ENCODE results near the gene INPP5A. TPM values are rescaled to one million over a fixed set of nuclear protein-coding genes. Genes with fewer than 3 reads are reported as not detected.

Gene INPP5A
- total and polyA plus RNA-seq, 5 donors from 2014 or later = 0.66 to 21.3 (median 1.0) TPM

GRCh38 chr10:132507956-132508490 is 29.6 kb upstream of the INPP5A start:
- Mint-ChIP-seq H3K4me3 (no peak overlapping the region), H3K4me1 (no peaks in the 10 kb centered on the region), H3K9me3 (peaks cover 0 to 3% (median 0%) of the 10 kb centered on the region in 7 donors), H3K36me3 (no peaks in the 10 kb centered on the region), H3K27me3 (no peaks in the 10 kb centered on the region), H3K27ac (no peak overlapping the region)
- no peak for ATAC-seq (ENCODE audit: low read depth in 2 of 2)
- no peak for DNase-seq
- Histone ChIP-seq H3K27ac (ENCODE audit: insufficient read depth, low read length, poor library complexity, severe bottlenecking) (no peak overlapping the region), H3K9me3 (ENCODE audit: control insufficient read depth in 2 of 2, low read length in 2 of 2) (no peaks in the 10 kb centered on the region), H3K36me3 (ENCODE audit: control insufficient read depth, insufficient read depth, low read length) (no peaks in the 10 kb centered on the region), H3K4me1 (ENCODE audit: control insufficient read depth, insufficient read depth, low read length, poor library complexity, severe bottlenecking) (no peaks in the 10 kb centered on the region), H3K27me3 (ENCODE audit: control insufficient read depth, insufficient read depth, low read length) (no peaks in the 10 kb centered on the region), H3K4me3 (ENCODE audit: low read depth, low read length) (no peak overlapping the region)

- peaks cover 0 to 4% (median 0%) of the 10 kb centered on the region in 7 donors for H3K9me3 Mint-ChIP-seq
- no peaks in the 10 kb centered on the region for H3K4me1 Mint-ChIP-seq
- H3K36me3 ChIP-seq (ENCODE audit: control insufficient read depth, insufficient read depth, low read length) = no peaks in the 10 kb centered on the region
- H3K4me3 Mint-ChIP-seq = no peak overlapping the region
- H3K27me3 Mint-ChIP-seq = no peaks in the 10 kb centered on the region
- no peaks in the 10 kb centered on the region for H3K27me3 ChIP-seq (ENCODE audit: control insufficient read depth, insufficient read depth, low read length)
- H3K27ac Mint-ChIP-seq = no peak overlapping the region
- H3K9me3 ChIP-seq (ENCODE audit: control insufficient read depth in 2 of 2, low read length in 2 of 2) = no peaks in the 10 kb centered on the region
- H3K4me1 ChIP-seq (ENCODE audit: control insufficient read depth, insufficient read depth, low read length, poor library complexity, severe bottlenecking) = no peaks in the 10 kb centered on the region
- H3K4me3 ChIP-seq (ENCODE audit: low read depth, low read length) = no peak overlapping the region
- ATAC-seq (ENCODE audit: low read depth in 2 of 2) = no peak
- DNase-seq = no peak
- H3K27ac ChIP-seq (ENCODE audit: insufficient read depth, low read length, poor library complexity, severe bottlenecking) = no peak overlapping the region
- H3K36me3 Mint-ChIP-seq = no peaks in the 10 kb centered on the region
Observed at GRCh38 chr10:132508581-132509443, 28.8 kb upstream of the INPP5A start.

- no peak for DNase-seq
- H3K27ac Mint-ChIP-seq = no peak overlapping the region
- ATAC-seq (ENCODE audit: low read depth in 2 of 2) = no peak
- Histone ChIP-seq H3K36me3 (ENCODE audit: control insufficient read depth, insufficient read depth, low read length) (no peaks in the 10 kb centered on the region), H3K4me3 (ENCODE audit: low read depth, low read length) (no peak overlapping the region), H3K9me3 (ENCODE audit: control insufficient read depth in 2 of 2, low read length in 2 of 2) (no peaks in the 10 kb centered on the region), H3K27ac (ENCODE audit: insufficient read depth, low read length, poor library complexity, severe bottlenecking) (no peak overlapping the region), H3K4me1 (ENCODE audit: control insufficient read depth, insufficient read depth, low read length, poor library complexity, severe bottlenecking) (no peaks in the 10 kb centered on the region), H3K27me3 (ENCODE audit: control insufficient read depth, insufficient read depth, low read length) (no peaks in the 10 kb centered on the region)
- H3K9me3 Mint-ChIP-seq = peaks cover 0 to 4% (median 0%) of the 10 kb centered on the region in 7 donors
- no peaks in the 10 kb centered on the region for H3K4me1 Mint-ChIP-seq
- H3K27me3 Mint-ChIP-seq = no peaks in the 10 kb centered on the region
- no peaks in the 10 kb centered on the region for H3K36me3 Mint-ChIP-seq
- H3K4me3 Mint-ChIP-seq = no peak overlapping the region
Observed at GRCh38 chr10:132509506-132510173, 27.9 kb upstream of the INPP5A start.

GRCh38 chr10:132510174-132510611 is 27.4 kb upstream of the INPP5A start:
- H3K36me3 Mint-ChIP-seq = no peaks in the 10 kb centered on the region
- peaks cover 0 to 4% (median 0%) of the 10 kb centered on the region in 7 donors for H3K9me3 Mint-ChIP-seq
- Histone ChIP-seq H3K27me3 (ENCODE audit: control insufficient read depth, insufficient read depth, low read length) (no peaks in the 10 kb centered on the region), H3K4me1 (ENCODE audit: control insufficient read depth, insufficient read depth, low read length, poor library complexity, severe bottlenecking) (no peaks in the 10 kb centered on the region), H3K9me3 (ENCODE audit: control insufficient read depth in 2 of 2, low read length in 2 of 2) (no peaks in the 10 kb centered on the region), H3K4me3 (ENCODE audit: low read depth, low read length) (no peak overlapping the region), H3K27ac (ENCODE audit: insufficient read depth, low read length, poor library complexity, severe bottlenecking) (no peak overlapping the region), H3K36me3 (ENCODE audit: control insufficient read depth, insufficient read depth, low read length) (no peaks in the 10 kb centered on the region)
- DNase-seq (no peak), ATAC-seq (ENCODE audit: low read depth in 2 of 2) (no peak)
- no peak overlapping the region for H3K27ac Mint-ChIP-seq
- no peak overlapping the region for H3K4me3 Mint-ChIP-seq
- no peaks in the 10 kb centered on the region for H3K27me3 Mint-ChIP-seq
- H3K4me1 Mint-ChIP-seq = no peaks in the 10 kb centered on the region

GRCh38 chr10:132511121-132512051 is 26.2 kb upstream of the INPP5A start:
- no peaks in the 10 kb centered on the region for H3K36me3 Mint-ChIP-seq
- peaks cover 0 to 4% (median 0%) of the 10 kb centered on the region in 7 donors for H3K9me3 Mint-ChIP-seq
- no peaks in the 10 kb centered on the region for H3K36me3 ChIP-seq (ENCODE audit: control insufficient read depth, insufficient read depth, low read length)
- H3K4me1 ChIP-seq (ENCODE audit: control insufficient read depth, insufficient read depth, low read length, poor library complexity, severe bottlenecking) = no peaks in the 10 kb centered on the region
- H3K4me1 Mint-ChIP-seq = no peaks in the 10 kb centered on the region
- H3K4me3 ChIP-seq (ENCODE audit: low read depth, low read length) = no peak overlapping the region
- no peak for DNase-seq
- no peak for ATAC-seq (ENCODE audit: low read depth in 2 of 2)
- H3K4me3 Mint-ChIP-seq = peak overlapping the region in 1 of 4 donors; percentile 26
- H3K27ac Mint-ChIP-seq = peak overlapping the region in 1 of 3 donors; percentile 50
- no peaks in the 10 kb centered on the region for H3K27me3 ChIP-seq (ENCODE audit: control insufficient read depth, insufficient read depth, low read length)
- no peaks in the 10 kb centered on the region for H3K9me3 ChIP-seq (ENCODE audit: control insufficient read depth in 2 of 2, low read length in 2 of 2)
- H3K27me3 Mint-ChIP-seq = peaks cover 4% of the 10 kb centered on the region
- no peak overlapping the region for H3K27ac ChIP-seq (ENCODE audit: insufficient read depth, low read length, poor library complexity, severe bottlenecking)

- H3K4me1 Mint-ChIP-seq = no peaks in the 10 kb centered on the region
- no peak for DNase-seq
- no peak overlapping the region for H3K27ac Mint-ChIP-seq
- H3K36me3 Mint-ChIP-seq = no peaks in the 10 kb centered on the region
- Histone ChIP-seq H3K27ac (ENCODE audit: insufficient read depth, low read length, poor library complexity, severe bottlenecking) (no peak overlapping the region), H3K4me3 (ENCODE audit: low read depth, low read length) (no peak overlapping the region), H3K9me3 (ENCODE audit: control insufficient read depth in 2 of 2, low read length in 2 of 2) (no peaks in the 10 kb centered on the region), H3K4me1 (ENCODE audit: control insufficient read depth, insufficient read depth, low read length, poor library complexity, severe bottlenecking) (no peaks in the 10 kb centered on the region), H3K36me3 (ENCODE audit: control insufficient read depth, insufficient read depth, low read length) (no peaks in the 10 kb centered on the region), H3K27me3 (ENCODE audit: control insufficient read depth, insufficient read depth, low read length) (no peaks in the 10 kb centered on the region)
- no peak for ATAC-seq (ENCODE audit: low read depth in 2 of 2)
- H3K27me3 Mint-ChIP-seq = peaks cover 4% of the 10 kb centered on the region
- H3K9me3 Mint-ChIP-seq = peaks cover 0 to 4% (median 0%) of the 10 kb centered on the region in 7 donors
- H3K4me3 Mint-ChIP-seq = no peak overlapping the region
Observed at GRCh38 chr10:132512052-132512442, 25.5 kb upstream of the INPP5A start.

- H3K9me3 ChIP-seq (ENCODE audit: control insufficient read depth in 2 of 2, low read length in 2 of 2) = no peaks in the 10 kb centered on the region
- H3K27me3 ChIP-seq (ENCODE audit: control insufficient read depth, insufficient read depth, low read length) = no peaks in the 10 kb centered on the region
- Mint-ChIP-seq H3K4me1 (no peaks in the 10 kb centered on the region), H3K36me3 (no peaks in the 10 kb centered on the region), H3K9me3 (peaks cover 0 to 4% (median 0%) of the 10 kb centered on the region in 7 donors), H3K27me3 (peaks cover 4% of the 10 kb centered on the region), H3K27ac (no peak overlapping the region), H3K4me3 (no peak overlapping the region)
- H3K4me3 ChIP-seq (ENCODE audit: low read depth, low read length) = no peak overlapping the region
- H3K36me3 ChIP-seq (ENCODE audit: control insufficient read depth, insufficient read depth, low read length) = no peaks in the 10 kb centered on the region
- no peaks in the 10 kb centered on the region for H3K4me1 ChIP-seq (ENCODE audit: control insufficient read depth, insufficient read depth, low read length, poor library complexity, severe bottlenecking)
- DNase-seq = no peak
- ATAC-seq (ENCODE audit: low read depth in 2 of 2) = no peak
- no peak overlapping the region for H3K27ac ChIP-seq (ENCODE audit: insufficient read depth, low read length, poor library complexity, severe bottlenecking)
Observed at GRCh38 chr10:132512693-132513345, 24.8 kb upstream of the INPP5A start.

Measured in CD4-positive, CD25-positive, alpha-beta regulatory T cell (primary cell).